IMR-90 (cell line): ENCODE data around the gene REEP2. TPM values are rescaled to one million over a fixed set of nuclear protein-coding genes. Genes with fewer than 3 reads are reported as not detected.

Experiments
- ATAC-seq: fragments of 200-7000 bp; cut with Tn5 transposase; 2 replicates; pipeline ENCODE4 v1.9.1; 2020; ENCODE audit warnings: low read depth, mild to moderate bottlenecking, moderate library complexity
- BruUV-seq: library from RNA; stranded (reverse); fragments of 400-500 nt; replicated peaks from 2 replicates; lab custom pipeline; 2021; lab: Mats Ljungman, UMichigan
- CTCF ChIA-PET: fragments of 300-600 bp; formaldehyde crosslinking; extraction: SDS; loops from one replicate; lab custom pipeline; 2021; ENCODE audit warnings: antibody characterized with exemption; lab: Yijun Ruan, JAX
- POLR2A ChIA-PET: fragments of 300-600 bp; sonication (Branson Sonifier 250); formaldehyde crosslinking; loops from one replicate; lab custom pipeline; 2022; ENCODE audit warnings: antibody characterized with exemption; ENCODE audit not compliant: unreplicated experiment; lab: Charles Lee
- DNase-seq: peaks from one replicate; pipeline ENCODE4 v3.0.0; 2013
- H2AFZ ChIP-seq: replicated peaks from 2 replicates; pipeline ENCODE3; 2013; ENCODE audit warnings: low read length, mild to moderate bottlenecking; ENCODE audit not compliant: poor library complexity
- H2AK5ac ChIP-seq: 2 replicates; pipeline ENCODE4 v1.6.1; 2013; ENCODE audit warnings: low read depth, low read length, inconsistent platforms
- H2AK9ac ChIP-seq: replicated peaks from 2 replicates; pipeline ENCODE3; 2013; ENCODE audit warnings: mild to moderate bottlenecking, low read depth, low read length, moderate library complexity; ENCODE audit not compliant: poor library complexity
- H2BK120ac ChIP-seq: 2 replicates; pipeline ENCODE4 v1.6.1; 2013; ENCODE audit warnings: low read depth, low read length, inconsistent platforms
- H2BK15ac ChIP-seq: 3 replicates; pipeline ENCODE4 v1.6.1; 2013; ENCODE audit warnings: low read depth, low read length, inconsistent platforms
- H2BK20ac ChIP-seq: 2 replicates; pipeline ENCODE4 v1.6.1; 2013; ENCODE audit warnings: low read depth, mild to moderate bottlenecking, inconsistent platforms, low read length, moderate library complexity
- H2BK5ac ChIP-seq: 2 replicates; pipeline ENCODE4 v1.6.1; 2013; ENCODE audit warnings: mild to moderate bottlenecking, low read depth, low read length, inconsistent platforms; ENCODE audit not compliant: poor library complexity, severe bottlenecking
- H3K14ac ChIP-seq: replicated peaks from 2 replicates; pipeline ENCODE4 v1.6.1; 2013; ENCODE audit warnings: low read depth, low read length, inconsistent platforms
- H3K18ac ChIP-seq: 2 replicates; pipeline ENCODE4 v1.6.1; 2013; ENCODE audit warnings: low read depth, low read length, control low read depth
- H3K23ac ChIP-seq: 2 replicates; pipeline ENCODE4 v1.6.1; 2013; ENCODE audit warnings: low read depth, low read length, inconsistent platforms
- H3K27ac ChIP-seq: 2 replicates; pipeline ENCODE4 v1.5.1; 2013; ENCODE audit warnings: mild to moderate bottlenecking, control low read depth, low read length; ENCODE audit not compliant: insufficient read depth
- H3K27me3 ChIP-seq: 2 replicates; pipeline ENCODE4 v1.6.1; 2013; ENCODE audit warnings: low read length; ENCODE audit not compliant: control insufficient read depth, insufficient read depth
- H3K36me3 ChIP-seq: 2 replicates; pipeline ENCODE4 v1.6.1; 2013; ENCODE audit warnings: low read length, mixed read lengths; ENCODE audit not compliant: control insufficient read depth, insufficient read depth
- H3K4ac ChIP-seq: 2 replicates; pipeline ENCODE4 v1.6.1; 2013; ENCODE audit warnings: low read depth, low read length, inconsistent platforms
- H3K4me1 ChIP-seq: 2 replicates; pipeline ENCODE4 v1.6.1; 2013; ENCODE audit warnings: low read length, mixed read lengths; ENCODE audit not compliant: control insufficient read depth, insufficient read depth
- H3K4me2 ChIP-seq: 2 replicates; pipeline ENCODE4 v1.6.1; 2013; ENCODE audit warnings: low read depth, mild to moderate bottlenecking, control low read depth, low read length, moderate library complexity
- H3K4me3 ChIP-seq: 2 replicates; pipeline ENCODE4 v1.5.1; 2013; ENCODE audit warnings: low read depth, mild to moderate bottlenecking, control low read depth, low read length, moderate library complexity; ENCODE audit not compliant: insufficient read depth
- H3K56ac ChIP-seq: 2 replicates; pipeline ENCODE4 v1.6.1; 2013; ENCODE audit warnings: low read length, inconsistent platforms; ENCODE audit not compliant: insufficient read depth; ENCODE audit errors: extremely low read depth
- H3K79me1 ChIP-seq, 2 experiments: 2 replicates each; pipeline ENCODE4 v1.6.1; 2013; ENCODE audit warnings: low read length in 2 of 2, inconsistent platforms in 1 of 2, low read depth in 1 of 2
- H3K9ac ChIP-seq: 2 replicates; pipeline ENCODE4 v1.6.1; 2013; ENCODE audit warnings: low read depth, low read length, control low read depth
- H3K9me1 ChIP-seq: 2 replicates; pipeline ENCODE4 v1.6.1; 2013; ENCODE audit warnings: low read length, inconsistent platforms; ENCODE audit not compliant: insufficient read depth
- H3K9me3 ChIP-seq: 2 replicates; pipeline ENCODE4 v1.6.1; 2013; ENCODE audit warnings: low read length; ENCODE audit not compliant: control insufficient read depth, insufficient read depth
- H4K20me1 ChIP-seq: 2 replicates; pipeline ENCODE4 v1.6.1; 2013; ENCODE audit warnings: low read length, inconsistent platforms; ENCODE audit not compliant: insufficient read depth
- H4K5ac ChIP-seq: 2 replicates; pipeline ENCODE4 v1.6.1; 2013; ENCODE audit warnings: mild to moderate bottlenecking, low read depth, low read length, control low read depth
- H4K8ac ChIP-seq, 2 experiments: 2 replicates each; pipeline ENCODE4 v1.6.1; 2013; ENCODE audit warnings: low read depth in 2 of 2, low read length in 2 of 2, control low read depth in 1 of 2, inconsistent platforms in 1 of 2
- H4K91ac ChIP-seq: 2 replicates; pipeline ENCODE4 v1.6.1; 2013; ENCODE audit warnings: low read depth, low read length, inconsistent platforms; ENCODE audit not compliant: insufficient read depth
- BHLHE40 ChIP-seq: fragments of 150-350 bp; IDR thresholded peaks from 2 replicates; pipeline ENCODE4 v1.6.1; 2016; ENCODE audit warnings: mild to moderate bottlenecking, low read depth, low read length
- WGBS, 2 experiments: methylation state at CpG; one replicate each; pipeline versions ENCODE4 v1.1.5 to v1.1.7; 2013; ENCODE audit warnings: missing lambda C conversion rate in 2 of 2; ENCODE audit not compliant: insufficient read length in 1 of 2; ENCODE audit errors: extremely low coverage in 2 of 2; 5-methylcytosine and 5-hydroxymethylcytosine counted together
- dilution Hi-C: fragments of 300-500 bp; cut with HindIII; formaldehyde crosslinking; loops from one replicate; pipeline ENCODE4 v1.14.3; 2018; ENCODE audit warnings: low sequenced_read_pairs; ENCODE audit not compliant: unreplicated experiment
- in situ Hi-C: fragments of 300-500 bp; cut with MboI; formaldehyde crosslinking; loops from 3 replicates; pipeline ENCODE4 v1.14.3; 2019; ENCODE audit warnings: low sequenced_read_pairs, inconsistent platforms, mixed read lengths
- intact Hi-C: fragments of 100-400 bp; cut with micrococcal nuclease; formaldehyde crosslinking; loops from 2 replicates; pipeline ENCODE4 v1.10.0; 2022
- polyA plus RNA-seq, 3 experiments: library from polyadenylated mRNA; depleted of rRNA; stranded (reverse); fragments of >200 nt; gene quantifications; 2 replicates each; pipeline ENCODE4 v1.2.3, GENCODE V29; 2012; ENCODE audit warnings: low replicate concordance in 1 of 3
- total RNA-seq: library from RNA; depleted of rRNA; stranded (reverse); fragments of >200 nt; gene quantifications from 2 replicates; pipeline ENCODE4 v1.2.3, GENCODE V29; 2012

REEP2 gene
- total and polyA plus RNA-seq, 2 of the 4 experiments (the other 2 are of a cell fraction): 12.4 to 17.0 TPM

GRCh38 chr5:138491284-138491648 lies 52.4 kb downstream of the REEP2 start:
- peak overlapping the region; percentile 86 for H2AK5ac ChIP-seq
- H3K4me3 ChIP-seq: peak overlapping the region; percentile 64
- ChIA-PET POLR2A (no interaction called here), CTCF (no interaction called here)
- no peak overlapping the region for H3K27ac ChIP-seq
- peak overlapping the region; percentile 22 for H2AK9ac ChIP-seq
- H3K18ac ChIP-seq: peak overlapping the region; percentile 59; the same call in 1 of the 2 replicates
- no peak overlapping the region for H3K56ac ChIP-seq
- peak overlapping the region; percentile 84 to 88; a peak in 3 of 4 replicates for H4K8ac ChIP-seq
- DNase-seq: no peak
- intact Hi-C loops (no loop called here), dilution Hi-C loops (no loop called here), in situ Hi-C loops (no loop called here)
- peak overlapping the region; percentile 80 for H3K9ac ChIP-seq
- peak overlapping the region; percentile 94 for H2AFZ ChIP-seq
- H3K4me2 ChIP-seq: peak overlapping the region; percentile 89
- H2BK120ac ChIP-seq: peak overlapping the region; percentile 32; the same call in 1 of the 2 replicates
- WGBS, 2 experiments: 57% methylated on average over 5 of the region's 11 CpGs; no CpG with 5 or more reads in 1 of the 2 experiments
- H2BK15ac ChIP-seq: no peak overlapping the region
- peak overlapping the region; percentile 66 for H3K4ac ChIP-seq
- H3K36me3 ChIP-seq: no peaks in the 10 kb centered on the region
- H3K4me1 ChIP-seq: peaks cover 20% of the 10 kb centered on the region
- peaks cover 11% of the 10 kb centered on the region; the same call in 1 of the 2 replicates for H3K27me3 ChIP-seq
- no peak overlapping the region for H2BK5ac ChIP-seq
- no peak overlapping the region; the same call in 1 of the 2 replicates for H4K91ac ChIP-seq
- no peak for TF ChIP-seq BHLHE40
- H3K79me1 ChIP-seq: no peaks in the 10 kb centered on the region
- H4K5ac ChIP-seq: peak overlapping the region; percentile 81
- peak overlapping the region; percentile 27; the same call in 1 of the 2 replicates for H2BK20ac ChIP-seq
- peak overlapping the region; percentile 89 for H3K14ac ChIP-seq
- H3K9me1 ChIP-seq: peaks cover 9% of the 10 kb centered on the region; the same call in 1 of the 2 replicates
- no TSS peak for BruUV-seq
- ATAC-seq: no peak
- no peaks in the 10 kb centered on the region; the same call in 1 of the 2 replicates for H4K20me1 ChIP-seq
- no peaks in the 10 kb centered on the region for H3K9me3 ChIP-seq
- H3K23ac ChIP-seq: peak overlapping the region; percentile 84; the same call in 1 of the 2 replicates
